GM13977 (cell line): Measurements from ENCODE around the gene PLA2G4D.

Source experiments
- DNase-seq: peaks from one replicate; pipeline ENCODE4 v3.0.0; 2012; ENCODE audit warnings: low spot score
- CTCF ChIP-seq: IDR thresholded peaks from 2 replicates; pipeline ENCODE4 v1.5.1; 2012; ENCODE audit warnings: mild to moderate bottlenecking, control low read depth; ENCODE audit not compliant: insufficient read depth; ENCODE audit errors: extremely low read depth, missing control alignments
- in situ Hi-C: fragments of 300-500 bp; cut with MboI; formaldehyde crosslinking; loops from one replicate; pipeline ENCODE4 v1.12.0; 2022; ENCODE audit warnings: low sequenced_read_pairs, low pct_unique_long_range_greater_than_20kb, mixed read lengths, inconsistent platforms; ENCODE audit not compliant: unreplicated experiment

The PLA2G4D gene

GRCh38 chr15:42031198-42031915, 63.0 kb downstream of the PLA2G4D start:
- DNase-seq = no peak
- in situ Hi-C loops = no loop called here

DNA sequence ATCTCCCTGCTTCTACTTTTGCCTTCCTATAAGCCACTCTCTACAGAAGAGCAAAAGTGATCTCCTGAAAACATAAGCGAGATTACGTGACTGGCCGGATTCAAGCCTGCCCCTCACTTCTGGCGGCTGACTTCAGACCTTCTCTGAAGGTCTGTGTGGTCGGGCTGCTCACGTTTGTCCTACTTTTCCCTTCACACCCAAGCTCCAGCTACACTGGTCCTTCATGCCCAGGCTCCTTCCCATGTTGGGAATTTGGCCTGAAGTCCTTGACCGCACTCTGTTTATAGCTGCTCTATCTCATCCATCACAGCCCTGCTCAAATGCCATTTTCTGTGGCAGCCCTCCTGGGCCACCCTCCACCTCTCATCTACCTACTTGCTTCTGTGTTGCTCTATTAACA, 66.8 kb downstream of the PLA2G4D start:
- no peak for TF ChIP-seq CTCF
- no peak for DNase-seq
- in situ Hi-C loops = no loop called here

More at GRCh38 chr15:42031198-42031915, 63.0 kb downstream of the PLA2G4D start:
- TF ChIP-seq CTCF = no peak

DNA sequence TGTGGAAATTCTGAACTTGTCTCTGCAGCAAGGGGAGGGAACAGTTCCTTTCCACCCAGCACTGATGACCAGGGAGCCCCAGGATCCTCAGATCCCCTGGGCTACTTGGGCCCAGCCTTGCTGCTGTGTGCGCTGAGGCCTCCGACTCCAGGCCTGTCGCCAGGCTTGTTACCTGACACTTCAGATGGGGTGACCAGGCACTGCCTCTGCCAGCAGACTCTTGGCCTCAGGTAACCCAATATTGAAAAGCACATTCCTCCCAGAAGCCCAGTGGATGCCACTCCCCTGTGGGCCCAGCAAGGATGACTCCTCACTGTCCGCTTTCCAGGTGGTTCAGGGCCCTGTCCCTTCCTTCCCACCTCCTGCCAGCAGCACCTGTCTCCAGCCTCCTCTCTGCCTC, 70.1 kb downstream of the PLA2G4D start:
- in situ Hi-C loops = no loop called here
- no peak for TF ChIP-seq CTCF
- DNase-seq = no peak

GRCh38 chr15:42021593-42021992, 72.8 kb downstream of the PLA2G4D start:
- no peak for TF ChIP-seq CTCF
- DNase-seq = no peak
- in situ Hi-C loops = no loop called here

- no peak for DNase-seq
- no peak for TF ChIP-seq CTCF
- in situ Hi-C loops = no loop called here
Observed at GRCh38 chr15:42020713-42021273, 73.6 kb downstream of the PLA2G4D start, which contains the start of gene PLA2G4E. TSS of gene PLA2G4E (minus strand) at chr15:42021042. CDS start at chr15:42021030, 12 bp downstream.

- in situ Hi-C loops = no loop called here
Observed at GRCh38 chr15:42018306-42019224, 75.8 kb downstream of the PLA2G4D start.

More at GRCh38 chr15:42018306-42019224, 75.8 kb downstream of the PLA2G4D start:
- no peak for DNase-seq
- TF ChIP-seq CTCF = no peak
